Activated T-cell treated with anti-CD3 and anti-CD28 coated beads, Interleukin-2, amount 50 U/mL, for 72 hours (primary cell): ENCODE measurements around the gene WTIP. TPM values are rescaled to one million over a fixed set of nuclear protein-coding genes. Genes with fewer than 3 reads are reported as not detected.

Source experiments
- ATAC-seq, 2 donors: fragments of 150-1000 bp; cut with Tn5 transposase; replicated peaks in 1 of 2; 2 replicates each; pipeline ENCODE4 v1.10.0; 2021; ENCODE audit warnings: moderate library complexity in 2 of 2, mild to moderate bottlenecking in 1 of 2
- DNase-seq, 2 donors: peaks; one replicate each; pipeline ENCODE4 v3.0.0; 2021 to 2022; ENCODE audit warnings: mixed read lengths in 1 of 2
- H3K27ac Mint-ChIP-seq: one replicate; pipeline ENCODE4 v1.8.0; 2022; ENCODE audit warnings: mild to moderate bottlenecking, moderate library complexity, mixed read lengths
- H3K27me3 Mint-ChIP-seq: one replicate; pipeline ENCODE4 v1.8.0; 2022; ENCODE audit warnings: low read depth, mixed read lengths
- H3K36me3 Mint-ChIP-seq, 2 donors: one replicate each; pipeline ENCODE4 v1.8.0; 2022; ENCODE audit warnings: mixed read lengths in 2 of 2, mild to moderate bottlenecking in 1 of 2; ENCODE audit not compliant: insufficient read depth in 2 of 2
- H3K4me1 Mint-ChIP-seq: one replicate; pipeline ENCODE4 v1.8.0; 2022; ENCODE audit warnings: low read depth, mixed read lengths
- H3K4me3 Mint-ChIP-seq, 2 donors: one replicate each; pipeline ENCODE4 v1.8.0; 2022; ENCODE audit warnings: mild to moderate bottlenecking in 2 of 2, mixed read lengths in 2 of 2, moderate library complexity in 2 of 2
- H3K9me3 Mint-ChIP-seq, 2 donors: one replicate each; pipeline ENCODE4 v1.8.0; 2022; ENCODE audit warnings: mixed read lengths in 2 of 2
- total RNA-seq, 2 donors: library from RNA; stranded (reverse); gene quantifications; one replicate each; pipeline ENCODE4 v1.2.3, GENCODE V29; 2022

WTIP gene
- total RNA-seq, 2 donors from 2014 or later, result 0.30 to 0.70 TPM

DNA sequence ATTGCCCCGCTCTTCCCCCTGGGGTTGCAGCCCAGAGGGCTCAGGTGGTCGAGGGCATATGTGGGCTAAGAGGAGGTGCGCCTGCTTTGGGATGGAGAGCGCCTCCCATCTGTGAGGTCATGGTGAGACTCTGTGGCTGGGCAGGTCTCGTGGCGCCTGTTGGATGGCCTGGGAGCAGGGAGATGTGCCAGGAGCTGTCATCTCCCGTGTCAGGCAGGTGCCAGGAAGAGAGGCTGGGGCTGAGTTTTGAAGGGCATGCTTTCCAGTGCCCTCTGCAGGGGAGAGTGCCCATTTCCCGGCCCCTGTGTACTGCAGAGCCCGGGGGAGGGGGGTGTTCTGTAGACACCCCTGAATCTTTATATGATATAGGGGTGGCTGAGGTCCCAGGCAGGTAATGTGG, 2.8 kb downstream of the WTIP start:
- H3K27me3 Mint-ChIP-seq, result peaks cover 39% of the 10 kb centered on the region
- DNase-seq (no peak), ATAC-seq (no peak)

DNA sequence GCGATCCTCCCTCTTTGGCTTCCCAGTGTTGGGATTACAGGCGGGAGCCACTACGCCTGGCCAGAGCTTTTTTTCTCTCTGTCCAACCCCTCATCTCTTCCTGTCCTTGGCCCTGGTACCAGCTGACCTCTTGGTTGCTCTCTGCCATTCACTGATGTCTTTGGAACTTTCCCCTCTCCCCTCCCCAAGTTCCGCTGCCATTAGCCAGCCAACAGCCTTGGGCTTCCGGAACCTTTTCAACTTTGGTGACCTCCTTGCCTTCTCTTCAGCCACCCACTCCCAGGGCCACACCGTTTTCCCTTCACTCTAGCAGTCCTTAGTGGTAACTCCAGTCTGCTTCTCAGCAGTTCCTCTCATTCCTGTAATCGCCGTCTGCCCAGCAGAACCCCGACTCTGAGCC, 4.3 kb downstream of the WTIP start:
- peaks cover 6% of the 10 kb centered on the region for H3K4me1 Mint-ChIP-seq

More for the DNA sequence above, 2.8 kb downstream of the WTIP start:
- Mint-ChIP-seq H3K4me1 (peaks cover 6% of the 10 kb centered on the region), H3K27ac (no peak overlapping the region), H3K9me3 (no peaks in the 10 kb centered on the region), H3K36me3 (no peaks in the 10 kb centered on the region), H3K4me3 (no peak overlapping the region)

DNA sequence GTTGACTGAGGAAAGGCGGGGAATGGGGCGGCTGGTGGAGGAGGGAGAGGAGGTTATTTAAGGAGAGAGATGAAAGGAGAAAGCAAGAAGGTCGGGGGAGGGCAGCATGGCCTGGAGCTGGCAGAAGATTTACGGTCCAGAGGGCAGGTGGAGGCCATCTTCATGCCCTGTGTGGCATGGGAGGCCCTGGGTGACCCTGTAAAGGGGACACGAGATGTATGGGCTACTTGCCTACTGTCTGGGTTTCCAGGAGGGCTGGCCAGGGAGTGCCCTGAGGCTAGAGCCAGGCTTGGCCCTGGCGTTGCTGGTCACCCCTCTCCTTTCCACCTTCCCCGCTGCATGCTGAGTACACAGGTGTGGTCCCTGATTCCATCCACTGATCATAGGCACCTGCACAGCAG, 6.1 kb downstream of the WTIP start:
- H3K4me1 Mint-ChIP-seq, result peaks cover 6% of the 10 kb centered on the region

More for the DNA sequence above, 4.3 kb downstream of the WTIP start:
- Mint-ChIP-seq H3K9me3 (no peaks in the 10 kb centered on the region), H3K36me3 (no peaks in the 10 kb centered on the region), H3K4me3 (no peak overlapping the region), H3K27ac (no peak overlapping the region), H3K27me3 (peaks cover 25% of the 10 kb centered on the region)
- ATAC-seq, result no peak
- no peak for DNase-seq

DNA sequence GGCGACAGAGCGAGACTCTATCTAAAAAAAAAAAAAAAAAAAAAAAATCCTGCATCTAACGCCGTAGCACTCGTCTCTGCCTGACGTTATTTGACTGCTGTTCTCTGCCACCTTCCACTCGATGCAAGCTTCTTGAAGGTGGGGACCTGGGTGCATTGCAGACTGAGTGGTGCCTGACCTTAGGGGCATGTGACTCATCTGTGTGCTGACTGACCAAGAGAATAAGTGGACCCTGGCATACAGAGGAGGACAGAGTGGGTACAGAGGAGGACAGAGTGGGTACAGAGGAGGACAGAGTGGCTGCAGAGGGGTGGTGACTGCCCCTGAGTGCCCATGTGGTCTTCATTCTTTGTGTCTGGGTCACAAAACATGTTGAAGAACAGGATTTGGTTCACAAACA, 7.6 kb downstream of the WTIP start:
- no peak for ATAC-seq
- Mint-ChIP-seq H3K9me3 (no peaks in the 10 kb centered on the region), H3K4me3 (no peak overlapping the region), H3K27me3 (peaks cover 8% of the 10 kb centered on the region), H3K36me3 (no peaks in the 10 kb centered on the region), H3K4me1 (no peaks in the 10 kb centered on the region), H3K27ac (no peak overlapping the region)
- no peak for DNase-seq

More for the DNA sequence above, 6.1 kb downstream of the WTIP start:
- DNase-seq (no peak), ATAC-seq (no peak)
- no peaks in the 10 kb centered on the region for H3K9me3 Mint-ChIP-seq
- peaks cover 23% of the 10 kb centered on the region for H3K27me3 Mint-ChIP-seq
- H3K27ac Mint-ChIP-seq, result no peak overlapping the region
- no peak overlapping the region for H3K4me3 Mint-ChIP-seq
- no peaks in the 10 kb centered on the region for H3K36me3 Mint-ChIP-seq

DNA sequence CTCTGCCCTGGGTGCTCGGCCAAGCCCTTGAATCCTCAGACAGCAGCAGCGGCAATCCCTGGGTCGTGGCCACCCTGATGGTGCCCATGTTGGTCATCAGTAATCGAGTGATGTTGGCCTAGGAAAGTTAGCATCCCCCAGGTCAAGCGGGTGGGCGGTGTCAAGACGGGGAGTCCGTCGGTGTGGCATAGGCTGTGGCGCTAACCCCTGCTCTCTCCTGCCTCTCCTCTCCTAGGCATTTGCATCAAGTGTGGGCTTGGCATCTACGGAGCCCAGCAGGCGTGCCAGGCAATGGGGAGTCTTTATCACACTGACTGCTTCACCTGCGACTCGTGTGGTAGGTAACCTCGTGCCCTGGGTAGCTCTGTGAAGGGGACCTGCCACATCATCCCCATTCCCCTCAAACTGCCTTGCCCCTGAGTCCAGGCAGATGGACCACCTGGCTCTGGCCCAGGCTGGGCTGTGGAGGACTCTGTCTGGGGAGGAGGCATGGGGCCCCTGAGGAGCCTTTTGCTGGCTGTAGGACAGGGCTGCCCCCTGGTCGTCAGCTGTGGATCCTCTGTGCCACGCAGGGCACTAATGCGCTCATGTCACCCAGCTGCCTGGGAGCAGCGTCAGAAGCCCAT, 8.7 kb downstream of the WTIP start:
- Mint-ChIP-seq H3K36me3 (no peaks in the 10 kb centered on the region), H3K4me3 (no peak overlapping the region), H3K9me3 (no peaks in the 10 kb centered on the region), H3K27me3 (peaks cover 4% of the 10 kb centered on the region), H3K27ac (no peak overlapping the region), H3K4me1 (no peaks in the 10 kb centered on the region)
- ATAC-seq (no peak), DNase-seq (no peak)

DNA sequence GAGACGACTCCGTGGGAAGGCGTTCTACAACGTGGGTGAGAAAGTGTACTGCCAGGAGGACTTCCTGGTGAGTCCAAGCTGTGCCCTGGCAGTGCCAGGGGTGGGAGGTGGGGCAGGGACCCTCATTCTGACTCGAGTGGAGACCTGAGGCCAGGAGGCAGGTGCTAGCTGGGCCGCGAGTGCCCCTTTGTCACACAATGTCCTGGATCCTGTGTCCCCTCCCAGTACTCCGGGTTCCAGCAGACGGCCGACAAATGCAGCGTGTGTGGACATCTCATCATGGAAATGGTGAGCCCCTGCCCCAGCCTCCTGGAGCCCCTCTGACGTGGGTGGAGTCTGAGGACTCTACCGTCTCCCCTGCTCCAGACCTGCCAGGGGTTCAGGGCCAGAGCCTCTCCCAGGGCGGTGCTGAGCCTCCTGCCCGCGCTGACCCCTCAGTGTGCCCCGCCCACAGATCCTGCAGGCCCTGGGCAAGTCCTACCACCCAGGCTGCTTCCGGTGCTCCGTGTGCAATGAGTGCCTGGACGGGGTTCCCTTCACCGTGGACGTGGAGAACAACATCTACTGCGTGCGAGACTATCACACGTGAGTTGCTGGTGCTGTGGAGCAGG, 11.6 kb downstream of the WTIP start:
- H3K36me3 Mint-ChIP-seq, result no peaks in the 10 kb centered on the region
- no peak overlapping the region for H3K27ac Mint-ChIP-seq
- H3K27me3 Mint-ChIP-seq, result no peaks in the 10 kb centered on the region
- H3K4me3 Mint-ChIP-seq, result no peak overlapping the region
- DNase-seq (no peak), ATAC-seq (no peak)
- H3K9me3 Mint-ChIP-seq, result no peaks in the 10 kb centered on the region
- no peaks in the 10 kb centered on the region for H3K4me1 Mint-ChIP-seq

DNA sequence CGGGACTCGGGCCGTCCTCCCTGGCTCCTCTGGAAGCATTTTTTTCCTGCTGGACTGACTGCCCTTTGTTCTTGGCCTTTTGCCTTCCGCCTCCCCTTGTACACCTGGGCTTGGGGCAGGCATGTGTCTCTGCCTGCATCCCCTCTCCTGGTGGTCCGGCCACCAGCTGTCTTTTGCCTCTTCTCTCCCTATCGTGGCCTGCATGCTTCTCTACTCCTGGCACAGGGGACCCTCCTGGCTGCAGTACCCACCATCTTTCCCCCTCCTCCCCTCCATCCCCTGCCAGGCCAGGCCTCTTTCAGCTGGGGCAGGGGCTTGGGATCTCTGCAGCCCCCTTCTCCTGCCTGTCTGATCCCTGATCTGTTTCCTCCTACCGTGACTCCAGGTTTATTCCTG, 12.1 kb downstream of the WTIP start:
- no peaks in the 10 kb centered on the region for H3K9me3 Mint-ChIP-seq
- no peak overlapping the region for H3K4me3 Mint-ChIP-seq
- ATAC-seq (no peak), DNase-seq (no peak)
- no peak overlapping the region for H3K27ac Mint-ChIP-seq
- H3K27me3 Mint-ChIP-seq, result no peaks in the 10 kb centered on the region
- H3K36me3 Mint-ChIP-seq, result no peaks in the 10 kb centered on the region
- H3K4me1 Mint-ChIP-seq, result no peaks in the 10 kb centered on the region

DNA sequence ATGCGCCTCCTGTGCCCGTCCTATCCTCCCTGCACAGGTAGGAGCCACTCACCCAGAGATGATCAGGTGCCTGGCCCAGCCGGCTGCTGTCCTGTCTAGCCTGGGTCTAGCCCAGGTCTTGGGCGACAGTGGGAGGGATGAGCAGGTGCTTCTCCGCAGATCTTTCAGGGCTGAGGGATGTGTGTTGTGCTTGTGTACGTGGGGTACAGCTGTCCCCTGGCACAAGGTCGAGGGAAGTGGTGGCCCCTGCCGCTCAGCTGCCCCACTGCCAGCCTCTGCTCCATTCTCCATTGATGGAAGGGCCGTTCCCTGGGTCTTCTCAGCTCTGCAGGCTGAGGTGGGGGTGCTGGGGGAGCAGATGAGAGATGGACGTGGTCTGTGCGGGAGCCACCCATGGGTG, 13.0 kb downstream of the WTIP start:
- H3K4me3 Mint-ChIP-seq, result no peak overlapping the region
- no peaks in the 10 kb centered on the region for H3K4me1 Mint-ChIP-seq
- no peaks in the 10 kb centered on the region for H3K36me3 Mint-ChIP-seq

DNA sequence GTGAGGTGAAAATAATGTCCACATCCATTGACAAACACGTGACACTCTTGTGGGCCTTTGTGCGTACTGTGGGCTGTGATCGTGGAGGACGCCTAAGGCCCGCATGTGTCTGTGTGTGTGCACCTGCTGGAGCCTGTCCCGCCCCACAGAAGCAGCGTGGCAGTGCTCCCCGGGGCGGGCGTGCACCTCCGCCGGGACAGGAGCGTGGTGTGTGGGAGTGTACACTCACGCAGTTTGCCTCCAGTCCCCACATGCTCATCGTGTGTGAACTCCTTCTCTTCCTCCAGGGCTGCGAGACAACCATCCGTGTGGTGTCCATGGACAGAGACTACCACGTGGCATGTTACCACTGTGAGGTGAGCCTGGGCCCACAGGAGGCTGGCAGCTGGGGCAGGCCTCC, 13.9 kb downstream of the WTIP start:
- no peak for ATAC-seq
- no peaks in the 10 kb centered on the region for H3K36me3 Mint-ChIP-seq
- no peak for DNase-seq
- H3K9me3 Mint-ChIP-seq, result no peaks in the 10 kb centered on the region
- H3K4me1 Mint-ChIP-seq, result peaks cover 4% of the 10 kb centered on the region
- no peak overlapping the region for H3K4me3 Mint-ChIP-seq
- no peak overlapping the region for H3K27ac Mint-ChIP-seq
- H3K27me3 Mint-ChIP-seq, result no peaks in the 10 kb centered on the region

More for the DNA sequence above, 13.0 kb downstream of the WTIP start:
- Mint-ChIP-seq H3K27me3 (no peaks in the 10 kb centered on the region), H3K9me3 (no peaks in the 10 kb centered on the region), H3K27ac (no peak overlapping the region)
- DNase-seq, result no peak
- ATAC-seq, result no peak

DNA sequence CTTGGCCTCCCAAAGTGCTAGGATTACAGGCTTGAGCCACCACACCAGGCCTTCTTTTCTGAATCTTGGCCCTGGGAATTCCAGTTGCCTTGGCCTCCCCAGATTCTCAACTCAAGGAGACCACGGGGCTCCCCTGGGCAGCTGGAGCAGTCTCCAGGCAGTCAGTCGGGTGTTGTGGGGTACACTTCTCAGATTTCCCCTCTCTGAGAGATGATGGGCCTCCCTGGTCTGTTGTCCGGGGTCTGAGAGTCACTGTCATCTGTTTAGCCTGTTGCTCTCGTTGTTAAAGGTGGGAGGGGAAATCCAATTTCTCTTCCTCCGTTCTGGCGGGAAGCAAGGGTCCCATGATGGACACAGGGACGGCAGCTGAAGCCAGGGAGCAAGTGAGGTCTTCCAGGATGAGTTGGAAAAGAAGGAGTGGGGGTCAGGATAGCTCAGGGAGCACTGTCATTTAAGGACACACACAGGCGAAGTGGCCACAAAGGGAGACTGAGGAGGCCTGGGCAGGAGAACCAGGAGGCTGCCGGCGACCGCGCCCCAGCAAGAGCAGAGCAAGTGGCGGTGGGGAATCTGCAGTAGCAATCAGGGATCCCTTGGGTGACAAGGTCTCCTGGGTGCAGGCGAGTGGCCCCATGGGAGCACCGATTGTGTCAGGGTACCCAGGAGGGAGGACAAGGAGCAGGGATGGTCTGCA, 15.7 kb downstream of the WTIP start:
- DNase-seq (no peak), ATAC-seq (no peak)
- H3K36me3 Mint-ChIP-seq, result no peaks in the 10 kb centered on the region
- peaks cover 8% of the 10 kb centered on the region for H3K4me1 Mint-ChIP-seq
- no peaks in the 10 kb centered on the region for H3K27me3 Mint-ChIP-seq
- H3K4me3 Mint-ChIP-seq, result no peak overlapping the region
- no peak overlapping the region for H3K27ac Mint-ChIP-seq
- no peaks in the 10 kb centered on the region for H3K9me3 Mint-ChIP-seq

DNA sequence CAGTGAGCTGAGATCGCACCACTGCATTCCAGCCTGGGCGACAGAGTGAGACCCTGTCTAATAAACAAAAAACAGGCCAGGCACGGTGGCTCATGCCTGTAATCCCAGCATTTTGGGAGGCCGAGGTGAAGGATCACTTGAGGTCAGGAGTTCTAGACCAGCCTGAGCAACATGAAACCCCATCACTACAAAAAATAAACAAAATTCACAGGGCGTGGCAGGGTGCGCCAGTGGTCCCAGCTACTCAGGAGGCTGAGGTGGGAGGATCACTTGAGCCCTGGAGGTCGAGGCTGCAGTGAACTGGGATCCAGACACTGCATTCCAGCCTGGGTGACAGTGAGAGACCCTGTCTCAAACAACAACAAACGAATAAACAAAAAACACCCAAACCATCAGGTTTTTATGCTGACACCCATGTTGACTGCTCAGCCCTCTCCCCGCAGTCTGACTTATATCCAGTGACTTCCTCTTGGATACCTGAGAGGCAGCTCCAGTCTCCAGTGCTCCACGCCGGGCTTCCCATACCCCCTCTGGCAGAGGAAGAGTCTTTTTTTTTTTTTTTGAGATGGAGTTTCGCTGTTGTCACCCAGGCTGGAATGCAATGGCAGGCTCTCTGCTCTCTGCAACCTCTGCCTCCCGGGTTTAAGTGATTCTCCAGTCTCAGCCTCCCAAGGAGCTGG, 17.7 kb downstream of the WTIP start:
- ATAC-seq (no peak), DNase-seq (no peak)
- Mint-ChIP-seq H3K9me3 (no peaks in the 10 kb centered on the region), H3K27ac (no peak overlapping the region), H3K36me3 (no peaks in the 10 kb centered on the region), H3K4me1 (peaks cover 8% of the 10 kb centered on the region), H3K27me3 (no peaks in the 10 kb centered on the region), H3K4me3 (no peak overlapping the region)

DNA sequence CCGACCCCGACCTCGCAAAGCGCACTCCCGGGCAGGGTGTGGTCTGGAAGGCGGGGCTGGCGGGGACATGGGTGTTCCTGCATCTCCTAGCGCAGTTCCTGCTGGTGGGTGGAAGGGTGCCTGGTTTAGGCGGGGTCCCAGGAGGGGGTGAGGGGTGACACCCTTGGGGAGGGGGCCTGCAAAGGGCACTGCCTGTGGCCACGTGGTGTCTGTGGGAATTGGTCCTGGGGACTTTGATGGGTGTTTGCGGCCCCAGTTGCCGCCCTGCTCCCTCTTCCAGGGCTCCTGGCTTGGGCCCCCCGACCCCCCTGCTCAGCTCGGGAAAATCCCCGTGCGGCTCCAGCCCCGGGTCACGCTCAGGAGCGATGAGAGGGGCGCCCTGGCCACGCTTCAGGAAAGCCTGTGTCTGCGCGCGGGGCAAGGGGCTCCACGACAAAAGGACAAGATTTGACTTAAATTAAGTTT, 19.1 kb downstream of the WTIP start:
- no peak overlapping the region for H3K4me3 Mint-ChIP-seq
- no peak for DNase-seq
- no peak overlapping the region for H3K27ac Mint-ChIP-seq
- peaks cover 8% of the 10 kb centered on the region for H3K4me1 Mint-ChIP-seq
- no peaks in the 10 kb centered on the region for H3K36me3 Mint-ChIP-seq
- H3K27me3 Mint-ChIP-seq, result no peaks in the 10 kb centered on the region
- no peaks in the 10 kb centered on the region for H3K9me3 Mint-ChIP-seq
- ATAC-seq, result no peak
